IMR-90 (cell line): ENCODE data around the gene CD79B. TPM values are rescaled to one million over a fixed set of nuclear protein-coding genes. Genes with fewer than 3 reads are reported as not detected.

Experiments
- ATAC-seq: fragments of 200-7000 bp; cut with Tn5 transposase; 2 replicates; pipeline ENCODE4 v1.9.1; 2020; ENCODE audit warnings: low read depth, mild to moderate bottlenecking, moderate library complexity
- BruUV-seq: library from RNA; stranded (reverse); fragments of 400-500 nt; replicated peaks from 2 replicates; lab custom pipeline; 2021; lab: Mats Ljungman, UMichigan
- CTCF ChIA-PET: fragments of 300-600 bp; formaldehyde crosslinking; extraction: SDS; loops from one replicate; lab custom pipeline; 2021; ENCODE audit warnings: antibody characterized with exemption; lab: Yijun Ruan, JAX
- POLR2A ChIA-PET: fragments of 300-600 bp; sonication (Branson Sonifier 250); formaldehyde crosslinking; loops from one replicate; lab custom pipeline; 2022; ENCODE audit warnings: antibody characterized with exemption; ENCODE audit not compliant: unreplicated experiment; lab: Charles Lee
- DNase-seq: peaks from one replicate; pipeline ENCODE4 v3.0.0; 2013
- H2AFZ ChIP-seq: replicated peaks from 2 replicates; pipeline ENCODE3; 2013; ENCODE audit warnings: low read length, mild to moderate bottlenecking; ENCODE audit not compliant: poor library complexity
- H2AK5ac ChIP-seq: 2 replicates; pipeline ENCODE4 v1.6.1; 2013; ENCODE audit warnings: low read depth, low read length, inconsistent platforms
- H2AK9ac ChIP-seq: replicated peaks from 2 replicates; pipeline ENCODE3; 2013; ENCODE audit warnings: mild to moderate bottlenecking, low read depth, low read length, moderate library complexity; ENCODE audit not compliant: poor library complexity
- H2BK120ac ChIP-seq: 2 replicates; pipeline ENCODE4 v1.6.1; 2013; ENCODE audit warnings: low read depth, low read length, inconsistent platforms
- H2BK15ac ChIP-seq: 3 replicates; pipeline ENCODE4 v1.6.1; 2013; ENCODE audit warnings: low read depth, low read length, inconsistent platforms
- H2BK20ac ChIP-seq: 2 replicates; pipeline ENCODE4 v1.6.1; 2013; ENCODE audit warnings: low read depth, mild to moderate bottlenecking, inconsistent platforms, low read length, moderate library complexity
- H2BK5ac ChIP-seq: 2 replicates; pipeline ENCODE4 v1.6.1; 2013; ENCODE audit warnings: mild to moderate bottlenecking, low read depth, low read length, inconsistent platforms; ENCODE audit not compliant: poor library complexity, severe bottlenecking
- H3K14ac ChIP-seq: replicated peaks from 2 replicates; pipeline ENCODE4 v1.6.1; 2013; ENCODE audit warnings: low read depth, low read length, inconsistent platforms
- H3K18ac ChIP-seq: 2 replicates; pipeline ENCODE4 v1.6.1; 2013; ENCODE audit warnings: low read depth, low read length, control low read depth
- H3K23ac ChIP-seq: 2 replicates; pipeline ENCODE4 v1.6.1; 2013; ENCODE audit warnings: low read depth, low read length, inconsistent platforms
- H3K27ac ChIP-seq: 2 replicates; pipeline ENCODE4 v1.5.1; 2013; ENCODE audit warnings: mild to moderate bottlenecking, control low read depth, low read length; ENCODE audit not compliant: insufficient read depth
- H3K27me3 ChIP-seq: 2 replicates; pipeline ENCODE4 v1.6.1; 2013; ENCODE audit warnings: low read length; ENCODE audit not compliant: control insufficient read depth, insufficient read depth
- H3K36me3 ChIP-seq: 2 replicates; pipeline ENCODE4 v1.6.1; 2013; ENCODE audit warnings: low read length, mixed read lengths; ENCODE audit not compliant: control insufficient read depth, insufficient read depth
- H3K4ac ChIP-seq: 2 replicates; pipeline ENCODE4 v1.6.1; 2013; ENCODE audit warnings: low read depth, low read length, inconsistent platforms
- H3K4me1 ChIP-seq: 2 replicates; pipeline ENCODE4 v1.6.1; 2013; ENCODE audit warnings: low read length, mixed read lengths; ENCODE audit not compliant: control insufficient read depth, insufficient read depth
- H3K4me2 ChIP-seq: 2 replicates; pipeline ENCODE4 v1.6.1; 2013; ENCODE audit warnings: low read depth, mild to moderate bottlenecking, control low read depth, low read length, moderate library complexity
- H3K4me3 ChIP-seq: 2 replicates; pipeline ENCODE4 v1.5.1; 2013; ENCODE audit warnings: low read depth, mild to moderate bottlenecking, control low read depth, low read length, moderate library complexity; ENCODE audit not compliant: insufficient read depth
- H3K56ac ChIP-seq: 2 replicates; pipeline ENCODE4 v1.6.1; 2013; ENCODE audit warnings: low read length, inconsistent platforms; ENCODE audit not compliant: insufficient read depth; ENCODE audit errors: extremely low read depth
- H3K79me1 ChIP-seq, 2 experiments: 2 replicates each; pipeline ENCODE4 v1.6.1; 2013; ENCODE audit warnings: low read length in 2 of 2, inconsistent platforms in 1 of 2, low read depth in 1 of 2
- H3K9ac ChIP-seq: 2 replicates; pipeline ENCODE4 v1.6.1; 2013; ENCODE audit warnings: low read depth, low read length, control low read depth
- H3K9me1 ChIP-seq: 2 replicates; pipeline ENCODE4 v1.6.1; 2013; ENCODE audit warnings: low read length, inconsistent platforms; ENCODE audit not compliant: insufficient read depth
- H3K9me3 ChIP-seq: 2 replicates; pipeline ENCODE4 v1.6.1; 2013; ENCODE audit warnings: low read length; ENCODE audit not compliant: control insufficient read depth, insufficient read depth
- H4K20me1 ChIP-seq: 2 replicates; pipeline ENCODE4 v1.6.1; 2013; ENCODE audit warnings: low read length, inconsistent platforms; ENCODE audit not compliant: insufficient read depth
- H4K5ac ChIP-seq: 2 replicates; pipeline ENCODE4 v1.6.1; 2013; ENCODE audit warnings: mild to moderate bottlenecking, low read depth, low read length, control low read depth
- H4K8ac ChIP-seq, 2 experiments: 2 replicates each; pipeline ENCODE4 v1.6.1; 2013; ENCODE audit warnings: low read depth in 2 of 2, low read length in 2 of 2, control low read depth in 1 of 2, inconsistent platforms in 1 of 2
- H4K91ac ChIP-seq: 2 replicates; pipeline ENCODE4 v1.6.1; 2013; ENCODE audit warnings: low read depth, low read length, inconsistent platforms; ENCODE audit not compliant: insufficient read depth
- BHLHE40 ChIP-seq: fragments of 150-350 bp; IDR thresholded peaks from 2 replicates; pipeline ENCODE4 v1.6.1; 2016; ENCODE audit warnings: mild to moderate bottlenecking, low read depth, low read length
- CEBPB ChIP-seq: IDR thresholded peaks from 2 replicates; pipeline ENCODE4 v1.6.1; 2012; ENCODE audit warnings: low read depth, low read length, improper control_type of control experiment
- POLR2A ChIP-seq: IDR thresholded peaks from 2 replicates; pipeline ENCODE4 v1.6.1; 2012; ENCODE audit warnings: mild to moderate bottlenecking, low read depth, low read length
- RCOR1 ChIP-seq: IDR thresholded peaks from 2 replicates; pipeline ENCODE4 v1.6.1; 2012; ENCODE audit warnings: mild to moderate bottlenecking, low read length, improper control_type of control experiment; ENCODE audit not compliant: insufficient replicate concordance
- RFX5 ChIP-seq: IDR thresholded peaks from 2 replicates; pipeline ENCODE4 v1.8.0; 2012; ENCODE audit warnings: low read depth, mild to moderate bottlenecking, low read length, moderate library complexity
- WGBS, 2 experiments: methylation state at CpG; one replicate each; pipeline versions ENCODE4 v1.1.5 to v1.1.7; 2013; ENCODE audit warnings: missing lambda C conversion rate in 2 of 2; ENCODE audit not compliant: insufficient read length in 1 of 2; ENCODE audit errors: extremely low coverage in 2 of 2; 5-methylcytosine and 5-hydroxymethylcytosine counted together
- dilution Hi-C: fragments of 300-500 bp; cut with HindIII; formaldehyde crosslinking; loops from one replicate; pipeline ENCODE4 v1.14.3; 2018; ENCODE audit warnings: low sequenced_read_pairs; ENCODE audit not compliant: unreplicated experiment
- in situ Hi-C: fragments of 300-500 bp; cut with MboI; formaldehyde crosslinking; loops from 3 replicates; pipeline ENCODE4 v1.14.3; 2019; ENCODE audit warnings: low sequenced_read_pairs, inconsistent platforms, mixed read lengths
- intact Hi-C: fragments of 100-400 bp; cut with micrococcal nuclease; formaldehyde crosslinking; loops from 2 replicates; pipeline ENCODE4 v1.10.0; 2022
- polyA plus RNA-seq, 3 experiments: library from polyadenylated mRNA; depleted of rRNA; stranded (reverse); fragments of >200 nt; gene quantifications; 2 replicates each; pipeline ENCODE4 v1.2.3, GENCODE V29; 2012; ENCODE audit warnings: low replicate concordance in 1 of 3
- total RNA-seq: library from RNA; depleted of rRNA; stranded (reverse); fragments of >200 nt; gene quantifications from 2 replicates; pipeline ENCODE4 v1.2.3, GENCODE V29; 2012
- TF ChIP-seq, protein P1 (sequence below): fragments of 150-350 bp; IDR thresholded peaks from 2 replicates; pipeline ENCODE4 v1.6.1; 2016; ENCODE audit warnings: low read depth, mild to moderate bottlenecking, low read length, moderate library complexity, borderline replicate concordance

CD79B gene
- total and polyA plus RNA-seq, 2 of the 4 experiments (the other 2 are of a cell fraction) = not detected

DNA sequence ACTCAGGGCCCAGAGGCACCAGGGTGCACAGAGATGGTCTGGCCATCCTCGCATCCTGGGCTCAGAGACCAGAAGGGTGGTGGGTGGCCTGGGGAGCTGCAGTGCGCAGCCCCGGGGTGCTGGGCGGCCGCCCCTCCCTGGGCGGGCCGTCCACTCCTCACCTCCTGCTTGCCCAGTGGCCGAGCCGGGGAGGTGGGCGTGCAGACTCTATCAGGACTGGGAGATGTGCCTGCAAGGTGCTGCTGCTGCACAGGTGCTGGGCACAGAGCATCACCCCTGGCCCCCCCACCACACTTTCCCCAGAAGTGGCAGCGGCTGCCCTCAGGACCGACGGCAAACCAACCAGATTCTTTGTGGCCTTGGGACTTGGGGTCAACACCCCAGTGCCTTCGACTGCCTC lies 40.7 kb upstream of the CD79B start, which contains the start of gene SCN4A:
Gene SCN4A, minus strand, starts transcription at position 123 of the 400 bp plus-strand sequence. Its CDS starts 77 bp downstream, at position 46.
- no peak for ATAC-seq
- H4K8ac ChIP-seq = no peak within 1 kb of the TSS
- H4K5ac ChIP-seq = no peak within 1 kb of the TSS
- H3K23ac ChIP-seq = no peak within 1 kb of the TSS
- H2BK5ac ChIP-seq = no peak within 1 kb of the TSS
- H3K4me3 ChIP-seq = no peak within 1 kb of the TSS
- WGBS, 2 experiments = 96% methylated on average over 5 of the region's 14 CpGs; no CpG with 5 or more reads in 1 of the 2 experiments
- POLR2A ChIA-PET = no interaction called here
- peak within 1 kb of the TSS; percentile 70 for H2AK9ac ChIP-seq
- H3K4me2 ChIP-seq = no peak within 1 kb of the TSS
- H2BK20ac ChIP-seq = no peak within 1 kb of the TSS
- peak within 1 kb of the TSS; percentile 56; the same call in 1 of the 2 replicates for H2AK5ac ChIP-seq
- H3K4me1 ChIP-seq = peaks cover 10% of the 10 kb centered on the region
- peaks cover 3% of the 10 kb centered on the region; the same call in 1 of the 2 replicates for H4K20me1 ChIP-seq
- DNase-seq = no peak
- intact Hi-C loops (no loop called here), in situ Hi-C loops (no loop called here), dilution Hi-C loops (no loop called here)
- BruUV-seq = no TSS peak
- H3K36me3 ChIP-seq = no peaks in the 10 kb centered on the region
- no peak within 1 kb of the TSS for H3K56ac ChIP-seq
- no peaks in the 10 kb centered on the region for H3K9me3 ChIP-seq
- no peak within 1 kb of the TSS for H3K18ac ChIP-seq
- peak within 1 kb of the TSS; percentile 35; the same call in 1 of the 2 replicates for H3K14ac ChIP-seq
- H3K9me1 ChIP-seq = peaks cover 13% of the 10 kb centered on the region
- no peak within 1 kb of the TSS for H2AFZ ChIP-seq
- no peak for TF ChIP-seq CEBPB
- TF ChIP-seq RFX5 = no peak
- TF ChIP-seq POLR2A = no peak
- TF ChIP-seq, protein P1, sequence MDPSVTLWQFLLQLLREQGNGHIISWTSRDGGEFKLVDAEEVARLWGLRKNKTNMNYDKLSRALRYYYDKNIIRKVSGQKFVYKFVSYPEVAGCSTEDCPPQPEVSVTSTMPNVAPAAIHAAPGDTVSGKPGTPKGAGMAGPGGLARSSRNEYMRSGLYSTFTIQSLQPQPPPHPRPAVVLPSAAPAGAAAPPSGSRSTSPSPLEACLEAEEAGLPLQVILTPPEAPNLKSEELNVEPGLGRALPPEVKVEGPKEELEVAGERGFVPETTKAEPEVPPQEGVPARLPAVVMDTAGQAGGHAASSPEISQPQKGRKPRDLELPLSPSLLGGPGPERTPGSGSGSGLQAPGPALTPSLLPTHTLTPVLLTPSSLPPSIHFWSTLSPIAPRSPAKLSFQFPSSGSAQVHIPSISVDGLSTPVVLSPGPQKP = no peak
- no peak for TF ChIP-seq RCOR1
- TF ChIP-seq BHLHE40 = no peak
- no peak within 1 kb of the TSS for H3K4ac ChIP-seq
- CTCF ChIA-PET = no interaction called here
- peaks cover 12% of the 10 kb centered on the region for H3K27me3 ChIP-seq
- no peak within 1 kb of the TSS for H3K27ac ChIP-seq
- H3K9ac ChIP-seq = no peak within 1 kb of the TSS
- no peak within 1 kb of the TSS for H4K91ac ChIP-seq
- no peak within 1 kb of the TSS for H2BK15ac ChIP-seq
- H3K79me1 ChIP-seq = no peaks in the 10 kb centered on the region
- H2BK120ac ChIP-seq = peak within 1 kb of the TSS; percentile 80; the same call in 1 of the 2 replicates
